Kidney epithelial cell (primary cell): ENCODE results near the gene CKAP4. TPM values are rescaled to one million over a fixed set of nuclear protein-coding genes. Genes with fewer than 3 reads are reported as not detected.

Source experiments
- DNase-seq: peaks from one replicate; pipeline ENCODE4 v3.0.0-alpha.2; 2010; ENCODE audit warnings: low read depth
- H3K27me3 ChIP-seq: 2 replicates; pipeline ENCODE4 v1.6.0; 2011; ENCODE audit warnings: low read length; ENCODE audit not compliant: control insufficient read depth, insufficient read depth
- H3K36me3 ChIP-seq: 2 replicates; pipeline ENCODE4 v1.5.1; 2011; ENCODE audit warnings: low read length; ENCODE audit not compliant: control insufficient read depth, insufficient read depth
- H3K4me3 ChIP-seq: 2 replicates; pipeline ENCODE4 v1.5.1; 2011; ENCODE audit warnings: low read depth, mild to moderate bottlenecking, control low read depth, low read length
- CTCF ChIP-seq: IDR thresholded peaks from 2 replicates; pipeline ENCODE4 v1.5.1; 2011; ENCODE audit warnings: mild to moderate bottlenecking, moderate library complexity, low read length, control low read depth, inconsistent platforms; ENCODE audit not compliant: insufficient read depth, poor library complexity, severe bottlenecking
- total RNA-seq: library from RNA; depleted of rRNA; stranded (reverse); fragments of >200 nt; gene quantifications from 2 replicates; pipeline ENCODE4 v1.2.3, GENCODE V29; 2015

Gene CKAP4
- total RNA-seq, 1 donor from 2014 or later, result 112 TPM

DNA sequence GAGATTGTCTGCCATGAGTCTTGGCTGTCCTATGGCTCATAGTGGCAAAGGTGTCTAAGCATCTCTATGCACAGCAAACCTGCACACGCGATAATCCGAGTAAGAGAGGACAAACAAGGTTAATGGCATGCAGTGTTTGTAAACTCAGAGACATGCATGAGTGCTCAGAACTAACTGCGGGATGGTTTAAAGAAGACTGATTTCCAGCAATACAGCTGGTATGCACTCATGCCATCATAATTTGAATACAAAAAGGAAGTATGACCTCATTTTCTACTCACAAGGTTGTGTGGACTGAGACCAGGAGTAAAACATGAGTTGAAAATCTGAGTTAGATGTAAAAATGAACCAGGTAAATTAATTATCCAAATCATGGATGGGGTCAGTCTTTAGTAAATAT is 38.2 kb upstream of the CKAP4 start:
- no peak for TF ChIP-seq CTCF
- H3K4me3 ChIP-seq, result no peak overlapping the region
- no peak for DNase-seq
- H3K36me3 ChIP-seq, result no peaks in the 10 kb centered on the region
- no peaks in the 10 kb centered on the region for H3K27me3 ChIP-seq

- no peak for TF ChIP-seq CTCF
- Histone ChIP-seq H3K36me3 (no peaks in the 10 kb centered on the region), H3K27me3 (no peaks in the 10 kb centered on the region), H3K4me3 (no peak overlapping the region)
- DNase-seq, result no peak
Measured at GRCh38 chr12:106284358-106285105, 36.7 kb upstream of the CKAP4 start.

DNA sequence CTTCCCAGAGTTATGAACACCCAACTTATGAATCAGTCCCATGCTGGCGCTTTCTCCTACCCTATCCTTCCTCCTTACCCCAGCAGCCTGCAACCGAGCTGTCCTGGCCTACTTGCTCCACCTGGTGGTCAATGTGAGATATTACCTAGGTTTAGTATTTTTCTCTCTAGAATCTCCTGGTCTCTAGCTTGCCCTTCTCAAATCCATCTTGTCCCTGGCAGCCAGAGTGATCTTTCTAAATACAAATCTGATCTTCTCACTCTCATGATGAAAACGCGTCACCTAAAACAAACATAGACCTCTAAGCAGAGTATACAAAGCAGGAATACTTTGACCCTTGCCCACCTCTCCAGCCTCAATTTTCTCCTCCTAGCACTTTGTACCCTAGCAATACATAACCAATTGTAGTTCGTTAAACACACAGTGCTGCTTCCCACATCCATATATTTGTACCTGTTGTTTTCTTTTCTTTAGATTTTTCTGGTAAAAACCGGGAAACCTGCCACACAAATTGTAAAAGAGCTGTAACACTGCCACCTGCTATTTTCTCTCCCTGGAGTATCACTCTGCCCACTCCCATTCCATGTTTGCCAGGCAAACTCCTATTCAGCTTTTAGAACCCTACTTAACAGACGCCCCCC is 34.8 kb upstream of the CKAP4 start:
- no peaks in the 10 kb centered on the region for H3K27me3 ChIP-seq
- peak; percentile 76 for TF ChIP-seq CTCF
- H3K4me3 ChIP-seq, result no peak overlapping the region
- no peaks in the 10 kb centered on the region for H3K36me3 ChIP-seq
- DNase-seq, result no peak

- DNase-seq, result no peak
- no peak overlapping the region for H3K4me3 ChIP-seq
- H3K36me3 ChIP-seq, result no peaks in the 10 kb centered on the region
- no peak for TF ChIP-seq CTCF
- no peaks in the 10 kb centered on the region for H3K27me3 ChIP-seq
Measured at GRCh38 chr12:106281804-106282203, 34.0 kb upstream of the CKAP4 start.

DNA sequence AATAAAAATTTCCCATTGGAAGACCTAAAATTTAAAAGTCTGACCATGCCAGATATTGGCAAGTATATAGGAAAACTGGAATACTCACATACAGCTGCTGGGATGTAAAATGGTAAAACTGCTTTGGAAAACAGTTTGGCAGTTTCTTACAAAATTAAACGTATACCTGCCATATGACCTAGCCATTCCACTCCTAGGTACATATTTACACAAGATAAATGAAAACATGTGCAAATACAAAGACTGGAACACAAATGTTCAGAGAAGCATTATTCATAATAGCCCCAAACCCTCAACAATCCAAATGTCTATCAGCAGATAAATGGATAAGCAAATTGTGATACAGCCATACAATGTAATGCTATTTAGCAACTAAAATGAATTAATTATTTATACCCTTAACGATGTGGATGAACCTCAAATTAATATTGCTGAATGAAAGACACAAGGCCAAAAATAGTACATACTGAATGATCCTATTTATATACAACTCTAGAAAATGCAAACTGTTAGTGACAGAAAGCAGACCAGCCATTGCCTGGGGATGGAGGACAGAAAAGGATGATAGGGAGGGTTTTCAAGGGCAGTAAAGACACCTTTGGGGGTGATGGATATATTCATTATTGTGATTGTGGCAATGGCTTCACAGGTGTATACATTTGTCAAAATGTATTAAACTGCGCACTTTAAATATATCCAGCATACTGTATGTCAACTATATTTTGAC is 33.4 kb upstream of the CKAP4 start:
- no peak for DNase-seq
- TF ChIP-seq CTCF, result no peak
- H3K36me3 ChIP-seq, result no peaks in the 10 kb centered on the region
- H3K4me3 ChIP-seq, result no peak overlapping the region
- H3K27me3 ChIP-seq, result no peaks in the 10 kb centered on the region
